ENCODE results near the gene KRT4.
A peak's percentile ranks its signal among the peaks of the same experiment; 100 is the strongest.
"Not testable (repeated sequence)": the region's sequence is repeated elsewhere in the genome, so short reads cannot be mapped to it uniquely, and the experiment has no call there.

Gene KRT4

GRCh38 chr12:52807544-52808470 is 6.1 kb downstream of the KRT4 start:
- DNase-seq: no peak

DNA sequence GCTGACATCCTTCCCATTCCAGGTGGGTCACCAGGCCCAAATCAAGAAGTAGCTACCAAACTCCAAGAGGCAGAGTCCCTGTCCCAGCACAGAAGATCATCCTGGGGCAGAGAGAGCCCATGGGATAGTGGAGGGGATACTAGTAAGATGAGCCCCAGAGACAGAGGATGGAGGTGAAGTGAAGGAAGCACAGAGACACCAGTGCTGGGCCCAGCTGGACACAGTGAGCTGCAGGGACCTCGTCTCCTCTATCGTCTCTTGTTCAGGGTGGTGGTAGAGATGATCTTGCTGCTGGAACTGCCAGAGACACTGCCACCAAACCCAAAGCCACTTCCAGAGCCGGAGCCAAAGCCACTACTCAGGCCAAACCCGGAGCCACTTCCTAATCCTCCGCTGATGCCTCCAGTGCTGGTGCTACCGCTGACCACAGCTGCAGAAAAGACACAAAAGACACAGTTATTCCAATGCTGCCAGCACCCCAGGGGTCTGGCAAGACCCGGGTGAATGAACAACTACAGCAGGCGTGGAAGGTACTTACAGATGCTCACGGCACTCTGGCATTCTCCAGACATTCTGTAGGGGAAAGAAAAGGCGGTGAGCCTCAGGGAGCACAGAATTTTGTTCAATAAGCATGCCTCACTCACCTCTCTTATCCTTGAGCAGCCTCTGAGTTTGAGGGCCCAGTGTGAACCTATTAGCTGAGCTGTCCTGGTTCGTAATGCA is 6.9 kb downstream of the KRT4 start:
- DNase-seq: no peak

- no peak for DNase-seq
Observed at GRCh38 chr12:52806169-52806811, 7.6 kb downstream of the KRT4 start.

GRCh38 chr12:52805739-52806138 is 8.2 kb downstream of the KRT4 start:
- no peak for DNase-seq

GRCh38 chr12:52805000-52805399 is 8.9 kb downstream of the KRT4 start:
- DNase-seq: no peak

DNA sequence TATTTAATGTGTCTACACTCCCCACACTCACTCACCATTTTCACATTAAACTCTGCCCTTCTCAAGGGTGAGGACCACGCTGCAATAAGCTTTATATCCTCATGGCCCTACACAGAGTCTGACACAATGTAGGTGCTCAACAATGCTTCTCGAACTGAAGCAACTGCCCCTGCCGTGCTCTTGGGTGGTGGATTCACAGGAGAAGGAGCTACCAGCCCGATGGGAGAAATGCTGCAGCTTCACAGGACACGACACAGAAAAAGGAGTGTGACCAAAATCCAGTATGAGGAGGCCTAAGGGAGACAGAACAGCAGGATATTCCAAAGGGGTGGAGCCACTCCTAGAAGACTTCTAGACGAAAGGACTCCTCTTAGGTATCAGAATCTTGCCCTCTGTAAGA is 11.5 kb downstream of the KRT4 start:
- DNase-seq: no peak

DNA sequence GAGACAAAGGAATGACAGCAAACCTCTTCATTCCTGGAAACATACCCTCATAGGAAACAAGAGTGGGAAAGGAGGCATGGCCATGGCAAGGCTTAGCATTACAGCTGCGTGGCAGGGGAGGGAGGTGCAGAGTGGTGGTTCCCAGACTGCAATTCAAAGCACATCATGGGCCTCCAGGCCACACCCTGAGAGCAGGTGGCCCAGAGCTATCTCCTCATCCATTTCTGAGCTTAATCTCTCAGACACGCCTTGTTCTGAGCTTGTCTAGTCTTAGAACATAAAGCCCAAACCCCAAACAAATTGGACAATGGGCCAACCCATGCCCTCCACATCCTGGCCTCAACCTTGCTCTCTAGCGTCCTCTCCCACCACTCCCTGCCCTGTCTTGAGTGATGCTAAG is 12.1 kb downstream of the KRT4 start:
- peak; percentile 50 for DNase-seq

DNA sequence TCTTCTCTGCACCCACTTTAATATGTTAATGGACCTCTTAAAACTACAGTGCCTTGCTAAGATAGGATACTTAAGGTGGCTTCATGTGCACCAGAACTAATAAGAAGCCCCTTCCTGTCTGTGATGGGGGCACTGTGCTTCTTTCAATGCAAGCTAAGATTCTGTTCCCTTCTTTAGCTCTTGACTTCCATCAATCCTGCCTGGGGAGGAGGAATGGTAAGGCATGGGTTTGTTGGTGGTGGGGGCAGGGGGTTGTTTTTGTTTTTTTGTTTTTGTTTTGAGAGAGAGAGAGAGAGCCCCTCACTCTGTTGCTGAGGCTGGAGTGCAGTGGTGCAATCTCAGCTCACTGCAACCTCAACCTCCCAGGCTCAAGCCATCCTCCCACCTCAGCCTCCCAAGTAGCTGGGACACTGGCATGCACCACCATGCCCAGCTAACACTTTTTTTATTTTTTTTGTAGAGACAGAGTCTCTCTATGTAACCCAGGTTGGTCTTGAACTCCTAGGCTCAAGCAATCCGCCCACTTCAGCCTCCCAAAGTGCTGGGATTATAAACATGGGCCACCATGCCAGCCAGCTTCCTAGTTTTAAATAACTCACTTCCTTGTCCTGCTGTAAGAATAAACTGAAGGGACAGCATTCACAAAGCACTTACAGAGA is 13.5 kb downstream of the KRT4 start:
- DNase-seq: no peak

- DNase-seq: no peak
Observed at GRCh38 chr12:52799505-52800211, 14.3 kb downstream of the KRT4 start.

DNA sequence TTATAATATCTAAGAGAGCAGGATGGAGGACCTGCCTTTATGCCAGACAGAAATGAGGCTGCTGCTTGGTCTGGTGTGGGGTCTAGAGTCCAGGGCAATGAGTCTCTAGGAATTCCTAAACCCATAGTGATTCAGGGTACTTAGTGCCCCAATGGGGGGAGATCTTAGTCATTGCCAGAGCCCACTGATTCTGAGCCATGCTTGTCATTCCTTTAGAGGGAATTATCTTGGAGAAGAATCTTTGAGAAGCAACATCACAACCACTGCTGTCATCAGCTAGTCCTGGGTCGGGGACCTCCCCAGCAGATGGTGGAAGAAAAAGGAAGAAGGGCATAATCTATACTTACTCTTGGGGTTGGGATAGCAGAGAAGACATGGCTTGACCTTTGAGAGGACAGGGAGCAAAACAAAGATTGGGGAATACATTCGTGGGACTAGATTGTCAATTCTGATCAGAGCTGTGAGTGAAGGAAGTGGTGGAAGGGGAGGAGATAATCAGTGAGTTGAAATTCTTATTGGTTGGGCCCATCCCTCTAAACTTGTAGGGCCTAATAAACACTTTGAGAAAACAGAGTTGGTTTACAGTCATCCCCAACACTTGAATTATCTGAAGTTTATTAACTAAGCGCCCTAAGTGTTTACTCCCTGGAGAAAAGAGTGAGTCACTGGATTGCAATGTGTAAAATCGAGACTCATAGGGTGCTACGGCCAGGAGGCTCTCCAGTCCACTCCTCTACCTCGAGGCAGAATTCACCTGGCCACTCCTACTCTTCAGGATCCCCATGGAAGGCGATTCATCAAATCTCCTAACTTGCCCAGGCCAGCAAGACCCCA is 15.0 kb downstream of the KRT4 start:
- no peak for DNase-seq

DNA sequence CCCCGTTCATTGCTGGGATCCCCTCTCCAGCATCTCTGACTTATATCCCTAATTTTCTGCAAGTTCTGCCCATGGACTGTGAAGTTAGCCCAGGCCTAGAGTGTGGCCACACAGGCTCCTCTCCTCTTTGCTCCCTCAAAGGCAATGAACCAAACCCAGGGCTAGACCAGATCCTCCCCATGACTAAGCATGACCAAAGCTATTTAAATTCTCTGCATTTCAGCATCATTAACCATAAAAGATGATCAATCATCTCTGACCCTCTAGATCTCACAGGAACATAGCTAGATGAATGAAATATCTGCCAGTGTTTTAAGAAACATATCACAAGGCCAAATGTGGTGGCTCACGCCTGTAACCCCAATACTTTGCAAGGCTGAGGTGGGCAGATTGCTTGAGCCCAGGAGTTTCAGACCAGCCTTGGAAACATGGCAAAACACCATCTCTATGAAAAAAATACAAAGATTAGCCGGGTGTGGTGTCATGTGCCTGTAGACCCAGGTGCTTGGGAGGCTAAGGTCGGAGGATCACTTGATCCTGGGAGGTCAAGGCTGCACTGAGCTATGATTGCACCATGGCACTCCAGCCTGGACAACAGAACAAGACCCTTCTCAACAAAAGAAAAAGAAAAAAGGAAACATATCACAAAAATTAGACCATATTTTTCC is 15.8 kb downstream of the KRT4 start:
- no peak for DNase-seq

GRCh38 chr12:52797529-52797894 is 16.4 kb downstream of the KRT4 start:
- no peak for DNase-seq

DNA sequence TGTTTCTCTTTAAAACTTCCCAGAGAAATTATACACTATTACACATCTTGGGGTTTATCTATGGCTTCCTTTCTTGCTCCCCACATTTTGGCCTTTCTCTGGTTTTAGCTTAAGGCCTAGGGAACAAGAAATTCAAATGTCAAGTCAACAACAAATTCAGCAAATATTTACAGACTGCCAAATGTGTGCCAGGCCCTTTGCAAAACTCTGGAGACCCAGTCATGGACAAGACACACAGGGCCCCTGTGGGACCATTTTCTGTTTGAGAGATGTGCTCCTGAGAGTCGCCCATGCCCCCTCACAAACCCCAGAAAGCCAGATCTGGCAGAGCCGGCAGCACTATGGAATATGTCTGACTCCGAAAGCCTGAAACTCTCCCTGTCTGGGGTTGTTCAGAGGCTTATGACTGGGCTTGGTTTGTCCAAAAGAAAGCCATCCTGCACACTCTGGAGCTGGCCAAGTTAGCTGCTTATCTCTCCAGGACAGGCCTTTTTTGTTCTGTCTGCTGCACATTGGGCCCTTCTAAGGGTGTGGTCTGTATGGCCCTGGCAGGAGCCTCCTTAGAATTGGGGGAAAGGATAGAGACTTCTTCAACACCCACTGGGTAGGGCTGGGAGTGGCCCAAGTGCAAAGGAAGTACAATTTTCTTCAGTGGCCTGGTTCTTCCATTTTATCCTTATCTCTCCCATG is 16.9 kb downstream of the KRT4 start:
- DNase-seq: no peak

- DNase-seq: no peak
Observed at GRCh38 chr12:52796429-52796794, 17.5 kb downstream of the KRT4 start.

- DNase-seq: peak; percentile 65
Observed at GRCh38 chr12:52795694-52796428, 18.1 kb downstream of the KRT4 start, which contains the start of gene KRT3. KRT3 (minus strand) TSS chr12:52796117; CDS start chr12:52796042, 75 bp downstream.

DNA sequence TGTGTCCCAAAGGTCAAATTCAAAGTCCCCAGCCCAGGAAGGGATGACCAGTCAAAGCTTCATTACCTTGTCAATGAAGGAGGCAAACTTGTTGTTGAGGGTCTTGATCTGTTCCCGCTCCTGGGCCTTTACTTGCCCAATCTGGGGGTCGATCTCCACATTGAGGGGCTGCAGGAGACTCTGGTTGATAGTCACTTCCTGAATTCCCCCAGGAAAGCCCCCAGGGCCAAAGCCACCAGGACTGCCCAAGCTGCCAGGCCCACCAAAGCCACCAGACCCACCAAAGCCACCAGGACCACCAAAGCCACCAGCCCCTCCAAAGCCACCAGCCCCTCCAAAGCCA is 18.6 kb downstream of the KRT4 start:
- DNase-seq: not testable (repeated sequence)

- DNase-seq: peak; percentile 85
Observed at GRCh38 chr12:52794479-52795331, 19.2 kb downstream of the KRT4 start.

DNA sequence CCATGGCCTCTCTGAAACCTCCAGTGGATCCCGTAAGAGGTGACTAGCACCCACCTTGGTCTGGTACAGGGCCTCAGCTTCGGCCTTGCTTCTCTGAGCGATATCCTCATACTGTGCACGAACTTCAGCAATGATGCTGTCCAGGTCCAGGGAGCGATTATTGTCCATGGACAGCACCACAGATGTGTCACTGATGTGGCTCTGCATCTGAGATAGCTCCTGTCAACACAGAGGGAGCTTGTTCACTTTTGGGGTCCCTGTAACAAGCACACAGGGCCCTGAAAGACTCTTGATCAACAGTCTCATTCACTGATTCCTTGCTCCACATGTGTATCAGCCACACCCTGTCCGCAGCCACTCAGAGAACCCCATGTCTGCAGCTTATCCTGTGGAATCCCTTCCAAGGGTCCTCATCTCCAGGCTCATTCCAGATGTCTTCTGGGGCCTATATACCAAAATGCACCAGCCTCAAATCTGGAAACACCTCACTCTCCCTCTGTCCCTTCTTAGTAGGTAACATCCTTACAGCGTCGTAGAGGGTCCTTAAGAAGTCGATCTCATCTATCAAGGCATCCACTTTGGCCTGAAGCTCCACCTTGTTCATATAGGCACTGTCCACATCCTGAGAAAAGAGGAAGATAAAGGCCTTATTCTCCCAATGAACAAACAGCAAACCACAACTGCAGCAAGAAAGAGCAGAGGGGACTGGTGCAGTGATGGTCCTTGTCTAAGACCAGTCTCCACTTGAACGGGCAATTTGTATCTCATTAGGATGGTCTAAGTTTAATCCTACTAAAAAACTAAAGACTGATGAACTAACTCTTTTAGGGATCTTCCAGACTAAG is 21.5 kb downstream of the KRT4 start:
- DNase-seq: no peak
